HG02571 (cell line): ENCODE results near the gene ZDHHC11.
"Not testable (repeated sequence)": the region's sequence is repeated elsewhere in the genome, so short reads cannot be mapped to it uniquely, and the experiment has no call there.

Experiments used
- ATAC-seq: cut with Tn5 transposase; IDR thresholded peaks from one replicate; pipeline ENCODE4 v1.9.1; 2021; ENCODE audit warnings: mild to moderate bottlenecking, moderate library complexity; ENCODE audit not compliant: unreplicated experiment

The ZDHHC11 gene

DNA sequence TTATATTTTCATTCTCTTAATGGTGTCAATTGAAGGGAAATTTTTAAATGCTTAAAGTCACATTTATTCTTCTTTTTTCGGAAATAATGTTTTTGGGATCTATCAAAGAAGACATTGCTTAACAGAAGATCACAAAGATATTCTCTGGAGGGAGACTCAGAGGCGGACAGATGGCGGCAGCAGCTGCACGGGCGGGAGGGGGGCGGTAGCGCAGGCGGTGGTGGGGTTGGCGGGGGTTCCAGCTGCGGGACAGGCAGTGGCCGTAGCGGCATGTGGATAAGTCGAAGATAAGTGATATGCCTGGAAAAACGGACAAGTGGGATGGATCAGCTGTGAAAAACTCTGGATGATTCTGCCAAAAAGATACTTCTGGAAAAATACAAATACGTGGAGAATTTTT is 34.6 kb downstream of the ZDHHC11 start:
- no peak for ATAC-seq

DNA sequence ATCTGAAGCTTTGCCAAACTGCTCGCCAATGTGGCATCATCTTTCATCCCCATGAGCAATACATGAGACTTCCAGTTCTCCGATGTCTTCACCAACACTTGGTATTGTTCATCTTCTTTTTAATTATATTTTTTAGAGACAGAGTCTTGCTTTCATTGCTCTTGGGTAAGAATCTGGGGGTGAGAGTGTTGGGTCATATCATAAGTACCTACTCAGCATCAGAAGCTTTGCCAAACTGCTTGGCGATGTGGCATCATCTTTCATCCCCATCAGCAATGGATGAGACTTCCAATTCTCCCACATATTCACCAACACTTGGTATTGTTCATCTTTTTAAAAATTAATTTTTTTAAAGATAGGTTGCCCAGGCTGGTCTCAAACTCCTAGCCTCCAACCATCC is 35.3 kb downstream of the ZDHHC11 start:
- ATAC-seq, result no peak

DNA sequence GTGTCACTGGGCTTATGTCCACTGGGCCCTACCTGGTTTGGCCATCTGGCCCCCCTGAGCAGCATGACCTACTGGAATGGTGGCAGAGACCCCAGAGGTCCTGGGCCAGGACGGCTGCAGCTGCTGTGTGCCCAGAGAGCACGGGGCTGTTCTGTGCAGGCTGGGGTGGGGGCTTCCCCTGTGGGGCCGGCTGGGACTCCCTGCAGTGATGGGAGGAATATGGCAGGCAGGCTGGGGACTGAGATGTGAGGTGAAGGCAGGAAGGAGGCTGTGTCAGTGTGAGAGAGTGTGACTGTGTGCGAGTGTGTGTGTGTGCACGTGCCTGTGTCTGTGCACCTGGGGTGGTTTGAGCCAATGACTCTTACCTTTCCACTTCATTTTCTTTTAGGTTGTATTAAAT is 37.2 kb downstream of the ZDHHC11 start:
- not testable (repeated sequence) for ATAC-seq

- not testable (repeated sequence) for ATAC-seq
Measured at GRCh38 chr5:811384-811783, 39.4 kb downstream of the ZDHHC11 start.

DNA sequence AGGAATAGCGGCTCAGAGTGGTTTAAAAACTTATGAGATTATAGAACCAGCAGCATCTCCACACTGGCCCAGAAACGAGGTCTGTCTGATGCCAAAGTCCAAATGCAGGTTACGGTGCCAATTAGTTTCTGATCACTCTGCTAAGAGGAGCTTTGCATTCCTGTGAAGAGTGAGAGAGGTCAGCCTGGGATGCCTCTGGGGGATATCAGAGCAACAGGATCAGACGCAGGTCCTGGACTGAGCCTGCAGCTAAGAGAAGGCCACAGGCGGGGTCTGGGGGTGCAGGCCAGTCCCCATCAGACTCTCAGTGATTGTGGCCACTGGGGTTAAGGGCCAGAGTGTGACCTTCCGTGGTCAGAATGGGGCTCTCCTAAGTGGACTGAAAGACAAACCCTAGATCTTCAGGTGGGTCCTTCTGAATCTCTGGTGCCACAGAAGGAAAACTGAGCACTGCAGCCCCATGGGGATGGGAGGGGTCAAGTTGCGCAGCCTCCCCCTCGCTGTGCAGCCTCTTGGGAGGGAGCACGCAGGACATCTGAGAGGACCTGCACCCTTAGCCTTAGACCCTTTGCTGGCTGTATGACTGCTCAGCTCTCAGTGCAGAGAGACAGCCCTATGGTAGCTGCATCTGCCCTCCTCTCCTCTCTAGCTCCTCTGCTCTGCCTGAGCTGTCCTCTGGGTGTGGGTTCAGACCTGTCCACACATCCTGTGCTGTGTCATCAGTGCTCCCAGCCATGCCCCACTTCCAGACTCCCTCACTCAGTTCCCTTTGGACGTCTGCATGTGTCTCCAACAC is 42.9 kb downstream of the ZDHHC11 start:
- ATAC-seq, result not testable (repeated sequence)

- no peak for ATAC-seq
Measured at GRCh38 chr5:801472-801871, 49.3 kb downstream of the ZDHHC11 start.

GRCh38 chr5:801055-801454 is 49.7 kb downstream of the ZDHHC11 start:
- ATAC-seq, result not testable (repeated sequence)

DNA sequence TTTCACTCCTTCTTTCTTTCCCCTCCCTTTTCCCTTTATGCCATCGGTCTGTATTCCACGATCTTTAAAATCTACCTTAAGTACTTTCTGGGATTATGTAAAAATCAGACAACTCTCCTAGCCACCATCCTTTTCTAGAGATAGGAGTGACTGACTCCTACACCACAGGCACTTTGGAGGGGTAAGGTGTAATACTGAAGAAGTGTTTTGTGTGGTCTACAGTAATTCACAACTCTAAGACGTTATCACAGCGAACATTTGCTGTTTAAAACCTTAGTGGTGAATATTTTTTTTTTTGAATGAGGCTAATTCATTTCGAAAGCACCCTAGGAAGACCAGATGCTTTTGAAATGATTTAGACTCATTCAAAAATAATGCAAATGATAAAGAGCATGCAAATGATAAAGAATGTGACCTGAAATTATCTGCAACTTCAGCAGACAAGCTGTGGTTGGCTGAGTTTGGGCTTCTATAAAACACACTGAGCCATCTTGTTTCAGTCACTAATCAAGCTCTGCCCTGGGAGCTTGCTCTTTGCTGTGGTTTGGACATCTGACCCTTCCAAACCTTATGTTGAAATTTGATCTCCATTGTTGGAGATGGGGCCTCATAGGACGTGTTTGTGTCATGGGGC is 52.2 kb downstream of the ZDHHC11 start:
- not testable (repeated sequence) for ATAC-seq

GRCh38 chr5:797986-798385 is 52.8 kb downstream of the ZDHHC11 start:
- not testable (repeated sequence) for ATAC-seq

GRCh38 chr5:795873-796272 is 54.9 kb downstream of the ZDHHC11 start:
- ATAC-seq, result not testable (repeated sequence)

DNA sequence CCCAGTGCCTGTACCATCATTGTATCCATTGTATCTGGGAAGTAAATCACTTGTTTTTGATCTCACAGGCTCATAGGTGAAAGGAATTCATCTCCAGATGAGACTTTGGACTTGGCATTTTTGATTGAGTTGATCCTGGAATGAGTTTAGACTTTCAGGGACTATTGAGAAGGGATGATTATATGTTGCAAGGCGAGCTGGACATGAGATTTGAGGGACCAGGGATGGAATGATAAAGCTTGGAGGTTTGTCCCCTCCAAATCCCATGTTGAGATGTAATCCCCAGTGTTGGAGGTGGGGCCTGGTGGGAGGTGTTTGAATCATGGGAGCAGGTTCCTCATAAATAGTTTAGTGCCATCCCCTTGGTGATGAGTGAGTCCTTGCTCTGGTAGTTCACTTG is 55.8 kb downstream of the ZDHHC11 start:
- not testable (repeated sequence) for ATAC-seq

- ATAC-seq, result not testable (repeated sequence)
Measured at GRCh38 chr5:788703-789102, 62.1 kb downstream of the ZDHHC11 start.

DNA sequence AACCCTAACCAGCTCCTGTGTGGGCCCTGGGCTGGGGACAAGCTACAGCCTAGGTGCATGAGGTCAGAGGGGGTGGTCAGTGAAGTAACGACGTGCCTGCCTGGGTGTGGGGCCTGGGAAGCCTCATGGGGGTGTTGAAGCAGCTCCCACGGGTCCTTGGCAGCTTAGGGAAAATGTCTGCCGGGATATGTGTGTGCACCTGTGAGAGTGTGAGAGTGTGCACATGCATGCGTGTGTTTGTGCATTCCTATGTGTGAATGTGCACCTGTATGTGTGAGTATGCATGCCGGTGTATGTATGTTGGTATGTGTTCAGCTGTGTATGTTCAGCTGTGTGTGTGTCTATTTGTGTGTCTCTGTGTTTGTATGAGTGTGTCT is 62.9 kb downstream of the ZDHHC11 start:
- not testable (repeated sequence) for ATAC-seq

DNA sequence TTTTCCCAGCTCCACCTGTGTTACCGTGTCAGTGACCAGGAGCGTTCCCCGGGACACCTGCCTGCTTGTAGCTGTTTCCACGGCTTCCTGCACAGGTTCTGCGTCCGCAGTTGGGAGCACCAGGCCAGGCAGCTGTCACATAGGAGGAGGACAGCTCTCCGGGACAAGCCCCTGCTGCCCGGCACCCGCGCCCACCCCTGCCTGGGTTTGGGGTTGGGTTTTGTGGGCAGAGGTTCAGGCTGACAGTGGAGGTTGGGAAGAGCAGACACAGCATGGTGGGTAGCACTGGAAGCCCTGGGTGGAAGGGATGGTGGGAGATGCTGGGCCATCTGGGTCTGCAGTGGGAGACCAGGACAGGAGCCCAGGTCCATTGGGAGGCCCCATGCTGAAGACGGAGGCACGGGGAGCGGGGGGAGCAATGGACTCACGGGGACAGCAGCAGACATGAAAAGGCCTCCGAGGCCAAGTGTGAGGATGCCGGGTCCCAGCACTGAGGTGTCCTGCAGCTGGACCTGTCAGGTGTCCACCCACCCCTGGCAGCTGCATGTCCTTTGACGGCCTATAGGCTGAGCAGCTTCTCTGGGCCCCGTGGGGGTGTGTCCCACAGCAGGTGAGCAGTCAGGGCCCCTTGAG is 63.4 kb downstream of the ZDHHC11 start:
- not testable (repeated sequence) for ATAC-seq

DNA sequence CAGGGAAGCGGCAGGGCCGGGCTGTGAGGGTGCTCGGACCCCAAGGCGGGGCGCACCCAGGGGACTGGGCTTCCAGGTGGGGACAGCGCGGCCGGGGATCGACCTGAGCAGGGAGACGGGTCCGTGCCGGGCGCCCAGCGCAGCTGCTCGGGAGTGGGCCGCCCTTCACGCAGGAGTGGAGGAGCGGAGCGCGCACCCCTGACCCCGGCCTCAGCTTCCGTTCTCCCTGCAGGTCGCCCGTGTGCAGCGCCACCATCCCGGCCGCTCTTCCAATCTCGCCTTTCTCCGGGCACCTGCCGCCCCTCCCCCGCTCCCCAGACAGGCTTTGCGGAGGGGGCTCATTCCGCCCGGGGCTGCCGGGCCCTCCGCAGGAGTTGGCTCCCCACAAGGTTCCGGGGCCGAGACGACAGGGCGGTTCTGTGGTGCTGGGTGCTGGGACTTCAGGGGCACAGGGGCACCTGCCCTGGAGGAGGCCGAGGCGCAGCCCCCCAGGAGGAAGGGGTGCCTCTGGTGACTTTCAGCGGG is 65.5 kb downstream of the ZDHHC11 start:
- ATAC-seq, result peak; percentile 15

DNA sequence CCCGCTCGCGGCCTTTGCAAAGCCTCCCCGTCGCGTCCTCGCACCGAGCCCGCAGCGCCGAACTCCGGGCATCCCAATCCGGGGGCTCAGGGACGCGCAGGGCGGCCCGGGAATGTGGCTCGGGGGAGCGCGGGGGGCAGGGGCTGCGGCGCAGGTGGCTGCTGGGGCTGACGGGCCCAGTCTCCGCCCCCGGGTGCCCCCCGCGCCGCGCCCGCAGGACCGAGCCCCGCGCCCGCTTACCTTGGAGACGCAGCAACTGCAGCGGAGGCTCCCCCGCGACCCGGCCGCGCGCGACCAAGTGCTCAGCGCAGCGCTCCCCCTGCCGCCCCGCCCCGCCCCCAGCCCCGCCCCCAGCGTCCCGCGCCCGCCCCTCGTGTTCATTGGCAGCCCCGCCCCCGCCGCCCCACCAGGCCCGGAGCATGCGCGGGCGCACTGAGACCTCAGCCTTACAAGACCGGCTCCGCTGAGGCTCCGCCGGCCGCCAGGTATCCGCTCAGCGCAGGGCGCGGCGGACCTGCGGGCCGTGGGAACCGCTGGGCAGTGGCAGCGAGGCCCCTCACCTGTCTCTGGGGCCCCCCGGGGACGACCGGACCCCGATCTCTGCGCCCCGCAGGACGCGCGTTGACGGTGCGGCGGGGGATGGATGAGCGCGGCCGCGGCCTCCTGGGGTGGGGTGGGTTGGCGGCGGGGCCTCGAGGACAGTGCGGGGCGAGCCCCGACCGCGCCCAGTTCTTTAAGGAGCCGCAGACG is 66.2 kb downstream of the ZDHHC11 start, which contains the start of gene ZDHHC11B:
Gene ZDHHC11B (minus strand): TSS at position 302 of the 750 bp plus-strand sequence. CDS start 17,810 bp downstream, outside the sequence.
- ATAC-seq, result peak; percentile 47

- not testable (repeated sequence) for ATAC-seq
Measured at GRCh38 chr5:783881-784427, 66.8 kb downstream of the ZDHHC11 start.

GRCh38 chr5:783049-783802 is 67.6 kb downstream of the ZDHHC11 start:
- not testable (repeated sequence) for ATAC-seq

DNA sequence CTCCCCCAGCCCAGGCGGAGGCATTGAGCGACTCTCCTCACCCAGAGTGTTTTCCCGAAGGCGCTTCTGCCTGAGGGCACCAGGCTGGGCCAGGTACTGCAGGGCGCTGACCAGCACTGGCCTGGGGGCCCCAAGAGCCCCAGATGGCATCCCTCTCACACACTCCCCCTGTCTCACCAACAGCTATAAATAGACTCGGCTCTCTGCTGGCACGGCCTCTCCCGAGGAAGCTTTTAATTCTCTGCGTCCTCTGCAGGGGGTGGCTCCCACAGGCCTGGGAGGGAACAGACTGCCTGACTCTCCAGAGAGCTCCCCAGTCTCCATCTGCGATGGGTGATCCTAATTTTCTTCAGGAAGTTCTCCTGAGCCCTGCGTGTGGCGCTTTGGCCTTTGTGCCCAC is 68.4 kb downstream of the ZDHHC11 start:
- not testable (repeated sequence) for ATAC-seq

- not testable (repeated sequence) for ATAC-seq
Measured at GRCh38 chr5:780571-780970, 70.2 kb downstream of the ZDHHC11 start.
